PC-3 (cell line): Measurements from ENCODE around the gene DCAF7. TPM values are rescaled to one million over a fixed set of nuclear protein-coding genes. Genes with fewer than 3 reads are reported as not detected.

ENCODE experiments used
- ATAC-seq: fragments of 200-7000 bp; cut with Tn5 transposase; 2 replicates; pipeline ENCODE4 v1.9.1; 2020; ENCODE audit warnings: mild to moderate bottlenecking, moderate library complexity
- BruUV-seq: library from RNA; stranded (reverse); fragments of 400-500 nt; replicated peaks from 2 replicates; lab custom pipeline; 2021; lab: Mats Ljungman, UMichigan
- CTCF ChIA-PET: fragments of 300-600 bp; sonication (Branson Sonifier 250); formaldehyde crosslinking; loops from one replicate; lab custom pipeline; 2022; ENCODE audit warnings: antibody characterized with exemption; lab: Charles Lee
- POLR2A ChIA-PET: fragments of 300-600 bp; sonication (Branson Sonifier 250); formaldehyde crosslinking; loops from one replicate; lab custom pipeline; 2022; ENCODE audit warnings: antibody characterized with exemption; ENCODE audit not compliant: unreplicated experiment; lab: Charles Lee
- DNase-seq: peaks from one replicate; pipeline ENCODE4 v3.0.0-alpha.2; 2015
- H2AFZ ChIP-seq: fragments of 300-600 bp; sonication (generic); 2 replicates; pipeline ENCODE4 v1.6.0; 2016; ENCODE audit warnings: antibody characterized with exemption, low read length
- H3F3A ChIP-seq: fragments of 300-600 bp; sonication (generic); one replicate; pipeline ENCODE4 v1.6.0; 2017; ENCODE audit warnings: antibody characterized with exemption, low read length, control low read depth, mild to moderate bottlenecking; ENCODE audit not compliant: unreplicated experiment
- H3K27ac ChIP-seq: fragments of 300-600 bp; sonication (generic); 2 replicates; pipeline ENCODE4 v1.5.1; 2016; ENCODE audit warnings: mild to moderate bottlenecking, low read length
- H3K27me3 ChIP-seq: fragments of 300-600 bp; sonication (generic); 2 replicates; pipeline ENCODE4 v1.6.1; 2016; ENCODE audit warnings: low read length, mixed read lengths
- H3K36me3 ChIP-seq: fragments of 300-600 bp; sonication (generic); 2 replicates; pipeline ENCODE4 v1.6.1; 2016; ENCODE audit warnings: low read depth, mixed run types, low read length, mixed read lengths
- H3K4me1 ChIP-seq: fragments of 300-600 bp; sonication (generic); 2 replicates; pipeline ENCODE4 v1.5.1; 2016; ENCODE audit warnings: low read length; ENCODE audit not compliant: insufficient read depth
- H3K4me2 ChIP-seq: fragments of 300-600 bp; sonication (generic); 2 replicates; pipeline ENCODE4 v1.6.0; 2016; ENCODE audit warnings: low read length
- H3K4me3 ChIP-seq: fragments of 300-600 bp; sonication (generic); 2 replicates; pipeline ENCODE4 v1.5.1; 2016; ENCODE audit warnings: mild to moderate bottlenecking, low read length, mixed read lengths
- H3K79me2 ChIP-seq: fragments of 300-600 bp; sonication (generic); 2 replicates; pipeline ENCODE4 v1.6.1; 2017; ENCODE audit warnings: low read length, mixed read lengths
- H3K9ac ChIP-seq: fragments of 300-600 bp; sonication (generic); 2 replicates; pipeline ENCODE4 v1.6.0; 2016; ENCODE audit warnings: mild to moderate bottlenecking, low read length
- H3K9me2 ChIP-seq: fragments of 300-600 bp; sonication (generic); replicated peaks from 2 replicates; pipeline ENCODE4 v1.6.1; 2016; ENCODE audit warnings: mixed run types, low read length, mixed read lengths
- H3K9me3 ChIP-seq: fragments of 300-600 bp; sonication (generic); 2 replicates; pipeline ENCODE4 v1.6.1; 2016; ENCODE audit warnings: low read length, mixed read lengths
- H4K20me1 ChIP-seq: fragments of 300-600 bp; sonication (generic); 2 replicates; pipeline ENCODE4 v1.6.1; 2016; ENCODE audit warnings: low read length, mixed read lengths
- EZH2 ChIP-seq: fragments of 300-600 bp; sonication (generic); IDR thresholded peaks from one replicate; pipeline ENCODE4 v1.6.1; 2017; ENCODE audit warnings: antibody characterized with exemption, mild to moderate bottlenecking, low read length; ENCODE audit not compliant: unreplicated experiment
- EZH2phosphoT487 ChIP-seq: fragments of 300-600 bp; sonication (generic); IDR thresholded peaks from 2 replicates; pipeline ENCODE4 v1.6.1; 2018; ENCODE audit warnings: mild to moderate bottlenecking, antibody characterized with exemption, low read length, borderline replicate concordance
- intact Hi-C: fragments of 100-400 bp; cut with micrococcal nuclease; formaldehyde crosslinking; loops from 2 replicates; pipeline ENCODE4 v1.9.0; 2023
- total RNA-seq: library from RNA; depleted of rRNA; stranded (reverse); fragments of >200 nt; gene quantifications from 2 replicates; pipeline ENCODE4 v1.2.3, GENCODE V29; 2014
- TF ChIP-seq, protein P1 (sequence below): fragments of 300-600 bp; sonication (generic); conservative IDR thresholded peaks from 2 replicates; pipeline ENCODE4 v1.5.1; 2017; ENCODE audit warnings: antibody characterized with exemption, low read depth, mild to moderate bottlenecking, low read length

Gene DCAF7
- total RNA-seq, 1 experiment from 2014 or later: 46.5 TPM

DNA sequence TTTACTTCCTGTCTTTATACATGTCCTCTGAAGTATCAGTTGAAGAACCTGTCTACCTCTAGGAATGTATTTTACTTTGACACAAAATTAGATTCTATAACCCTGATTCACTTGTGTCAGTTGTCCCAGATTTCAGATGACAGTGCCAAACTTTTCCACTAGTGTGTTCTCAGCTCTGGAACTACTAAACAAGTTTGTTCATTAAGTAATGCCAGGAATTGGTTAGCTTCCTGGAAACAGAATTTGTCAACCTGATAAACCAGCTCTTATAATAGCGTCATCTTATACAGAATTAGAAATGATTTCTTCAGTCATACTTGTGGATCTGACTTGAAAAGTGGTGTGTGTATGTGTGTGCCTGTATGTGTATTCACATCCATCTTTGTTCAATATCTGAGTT, 79.3 kb downstream of the DCAF7 start:
- POLR2A ChIA-PET: no interaction called here
- no peaks in the 10 kb centered on the region for H3K9me2 ChIP-seq
- DNase-seq (no peak), ATAC-seq (no peak)
- H3K9me3 ChIP-seq: no peaks in the 10 kb centered on the region
- H3K27me3 ChIP-seq: no peaks in the 10 kb centered on the region
- H3K4me2 ChIP-seq: no peak overlapping the region
- H3K4me3 ChIP-seq: no peak overlapping the region
- TF ChIP-seq EZH2 (no peak), EZH2phosphoT487 (no peak)
- TF ChIP-seq, protein P1, sequence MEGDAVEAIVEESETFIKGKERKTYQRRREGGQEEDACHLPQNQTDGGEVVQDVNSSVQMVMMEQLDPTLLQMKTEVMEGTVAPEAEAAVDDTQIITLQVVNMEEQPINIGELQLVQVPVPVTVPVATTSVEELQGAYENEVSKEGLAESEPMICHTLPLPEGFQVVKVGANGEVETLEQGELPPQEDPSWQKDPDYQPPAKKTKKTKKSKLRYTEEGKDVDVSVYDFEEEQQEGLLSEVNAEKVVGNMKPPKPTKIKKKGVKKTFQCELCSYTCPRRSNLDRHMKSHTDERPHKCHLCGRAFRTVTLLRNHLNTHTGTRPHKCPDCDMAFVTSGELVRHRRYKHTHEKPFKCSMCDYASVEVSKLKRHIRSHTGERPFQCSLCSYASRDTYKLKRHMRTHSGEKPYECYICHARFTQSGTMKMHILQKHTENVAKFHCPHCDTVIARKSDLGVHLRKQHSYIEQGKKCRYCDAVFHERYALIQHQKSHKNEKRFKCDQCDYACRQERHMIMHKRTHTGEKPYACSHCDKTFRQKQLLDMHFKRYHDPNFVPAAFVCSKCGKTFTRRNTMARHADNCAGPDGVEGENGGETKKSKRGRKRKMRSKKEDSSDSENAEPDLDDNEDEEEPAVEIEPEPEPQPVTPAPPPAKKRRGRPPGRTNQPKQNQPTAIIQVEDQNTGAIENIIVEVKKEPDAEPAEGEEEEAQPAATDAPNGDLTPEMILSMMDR: no peak
- no peak overlapping the region for H2AFZ ChIP-seq
- no peaks in the 10 kb centered on the region for H4K20me1 ChIP-seq
- peaks cover 27% of the 10 kb centered on the region for H3K79me2 ChIP-seq
- H3K9ac ChIP-seq: no peak overlapping the region
- intact Hi-C loops: no loop called here
- no peak overlapping the region for H3K27ac ChIP-seq
- H3K4me1 ChIP-seq: peaks cover 10% of the 10 kb centered on the region; the same call in 1 of the 2 replicates
- no peaks in the 10 kb centered on the region for H3K36me3 ChIP-seq
- CTCF ChIA-PET: no interaction called here
- no peaks in the 10 kb centered on the region for H3F3A ChIP-seq
- BruUV-seq: no TSS peak

DNA sequence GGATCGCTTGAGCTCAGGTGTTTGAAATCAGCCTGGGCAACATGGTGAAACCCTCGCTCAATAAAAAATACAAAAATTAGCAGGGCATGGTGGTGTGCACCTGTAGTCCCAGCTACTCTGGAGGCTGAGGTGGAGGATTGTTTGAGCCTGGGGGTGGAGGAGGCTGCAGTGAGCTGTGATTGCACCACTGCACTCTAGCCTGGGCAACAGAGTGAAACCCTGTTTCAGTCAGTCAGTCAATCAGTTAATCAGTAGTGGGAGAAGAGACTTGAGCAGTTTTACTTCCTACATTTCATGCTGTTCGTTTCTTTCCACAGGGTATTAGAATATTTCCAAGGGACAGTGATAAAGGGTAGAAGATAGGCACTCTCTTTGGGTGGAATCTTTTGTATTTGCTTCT, 80.8 kb downstream of the DCAF7 start:
- no peak overlapping the region for H3K9ac ChIP-seq
- intact Hi-C loops: no loop called here
- ChIA-PET POLR2A (interaction anchor here (0.6 kb wide), 1 partner anchor 109 kb away, joined by 3 read pairs; no protein-coding TSS in a partner anchor), CTCF (no interaction called here)
- TF ChIP-seq, protein P1: no peak
- TF ChIP-seq EZH2phosphoT487: no peak
- no peak for TF ChIP-seq EZH2
- peaks cover 13% of the 10 kb centered on the region for H3K79me2 ChIP-seq
- no peak overlapping the region for H3K4me2 ChIP-seq
- no peaks in the 10 kb centered on the region for H4K20me1 ChIP-seq
- ATAC-seq (no peak), DNase-seq (no peak)
- no peaks in the 10 kb centered on the region for H3K9me2 ChIP-seq
- no TSS peak for BruUV-seq
- no peak overlapping the region for H3K27ac ChIP-seq
- no peak overlapping the region for H2AFZ ChIP-seq
- no peaks in the 10 kb centered on the region for H3K36me3 ChIP-seq
- H3K9me3 ChIP-seq: no peaks in the 10 kb centered on the region
- H3F3A ChIP-seq: no peaks in the 10 kb centered on the region
- no peak overlapping the region for H3K4me3 ChIP-seq
- no peaks in the 10 kb centered on the region for H3K27me3 ChIP-seq
- H3K4me1 ChIP-seq: peaks cover 5% of the 10 kb centered on the region; the same call in 1 of the 2 replicates

DNA sequence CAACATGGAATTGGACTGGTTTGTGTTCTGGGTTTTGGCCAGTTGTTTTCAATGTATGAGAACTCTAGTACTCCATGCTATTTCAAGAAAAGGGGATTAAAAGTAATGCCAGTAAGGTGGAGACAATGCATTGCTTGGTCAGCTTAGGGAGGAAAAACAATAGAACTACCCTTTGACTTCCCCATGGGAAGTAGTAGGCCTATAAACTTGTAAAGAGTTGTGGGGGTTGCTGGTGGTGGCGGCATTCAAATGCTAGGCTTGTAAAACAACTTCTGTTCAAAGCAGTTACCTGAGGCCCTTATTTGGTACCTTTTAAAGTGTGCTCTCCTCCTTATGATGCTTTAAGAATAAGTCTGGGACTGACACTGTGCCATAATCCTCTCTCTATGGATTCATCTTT, 81.3 kb downstream of the DCAF7 start:
- BruUV-seq: no TSS peak
- Histone ChIP-seq H3K27me3 (no peaks in the 10 kb centered on the region), H3K27ac (no peak overlapping the region), H3K4me2 (no peak overlapping the region), H3K36me3 (no peaks in the 10 kb centered on the region), H3K4me1 (peaks cover 2% of the 10 kb centered on the region; the same call in 1 of the 2 replicates), H4K20me1 (no peaks in the 10 kb centered on the region), H3K9me3 (no peaks in the 10 kb centered on the region), H2AFZ (no peak overlapping the region), H3K4me3 (no peak overlapping the region), H3F3A (no peaks in the 10 kb centered on the region), H3K9me2 (no peaks in the 10 kb centered on the region), H3K79me2 (peaks cover 7% of the 10 kb centered on the region; the same call in 1 of the 2 replicates), H3K9ac (no peak overlapping the region)
- intact Hi-C loops: no loop called here
- DNase-seq (no peak), ATAC-seq (no peak)
- no peak for TF ChIP-seq EZH2
- CTCF ChIA-PET: no interaction called here
- POLR2A ChIA-PET: interaction anchor here (0.6 kb wide), 1 partner anchor 109 kb away, joined by 3 read pairs; no protein-coding TSS in a partner anchor
